Right lobe of liver (tissue), 4 donors: ENCODE measurements around the gene UFM1.

Experiments
- POLR2A ChIP-seq: fragments of 450-650 bp; IDR thresholded peaks from one replicate; pipeline ENCODE4 v1.6.1; 2017; ENCODE audit warnings: antibody characterized with exemption, mild to moderate bottlenecking
- TF ChIP-seq, protein P1 (sequence below), 4 donors: fragments of 200-600 bp in 3 of 4; fragments of 450-650 bp in 1 of 4; IDR thresholded peaks; one replicate each; pipeline versions ENCODE4 v1.5.1 to v1.8.0; 2016 to 2022; ENCODE audit warnings: antibody characterized with exemption in 4 of 4, mild to moderate bottlenecking in 2 of 4
- donor health status: DM: no; HTN: no; CAD: no.
- donor health status: DM: no; HTN: no; CAD: no.
- donor health status: DM: no; HTN: yes; CAD: no.

DNA sequence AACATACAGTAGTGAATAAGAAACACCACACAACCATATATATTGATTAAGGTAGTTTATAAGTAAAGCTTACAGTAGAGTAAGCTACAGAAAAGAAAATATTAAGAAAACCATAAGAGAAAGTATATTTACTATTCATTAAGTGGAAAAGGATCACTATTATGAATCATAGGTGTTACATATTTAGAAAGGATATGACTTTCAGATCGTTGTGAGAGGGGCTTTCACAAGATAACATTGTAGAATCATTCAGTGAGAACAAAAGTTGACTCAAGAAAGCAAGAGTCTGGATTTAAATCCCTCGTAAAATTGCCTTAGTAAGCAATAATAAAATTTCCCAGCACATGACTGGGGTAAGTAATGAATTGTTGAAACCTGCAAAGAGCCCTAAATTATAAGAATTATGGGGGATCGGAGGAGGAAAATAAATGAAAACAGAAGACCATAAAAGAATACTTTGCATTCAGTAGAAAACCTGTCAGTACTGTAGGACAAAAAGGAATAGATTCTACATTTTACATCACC lies 6.0 kb downstream of the UFM1 start:
- TF ChIP-seq, protein P1, sequence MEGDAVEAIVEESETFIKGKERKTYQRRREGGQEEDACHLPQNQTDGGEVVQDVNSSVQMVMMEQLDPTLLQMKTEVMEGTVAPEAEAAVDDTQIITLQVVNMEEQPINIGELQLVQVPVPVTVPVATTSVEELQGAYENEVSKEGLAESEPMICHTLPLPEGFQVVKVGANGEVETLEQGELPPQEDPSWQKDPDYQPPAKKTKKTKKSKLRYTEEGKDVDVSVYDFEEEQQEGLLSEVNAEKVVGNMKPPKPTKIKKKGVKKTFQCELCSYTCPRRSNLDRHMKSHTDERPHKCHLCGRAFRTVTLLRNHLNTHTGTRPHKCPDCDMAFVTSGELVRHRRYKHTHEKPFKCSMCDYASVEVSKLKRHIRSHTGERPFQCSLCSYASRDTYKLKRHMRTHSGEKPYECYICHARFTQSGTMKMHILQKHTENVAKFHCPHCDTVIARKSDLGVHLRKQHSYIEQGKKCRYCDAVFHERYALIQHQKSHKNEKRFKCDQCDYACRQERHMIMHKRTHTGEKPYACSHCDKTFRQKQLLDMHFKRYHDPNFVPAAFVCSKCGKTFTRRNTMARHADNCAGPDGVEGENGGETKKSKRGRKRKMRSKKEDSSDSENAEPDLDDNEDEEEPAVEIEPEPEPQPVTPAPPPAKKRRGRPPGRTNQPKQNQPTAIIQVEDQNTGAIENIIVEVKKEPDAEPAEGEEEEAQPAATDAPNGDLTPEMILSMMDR (IDR thresholded peaks at IDR 0.05) = no peak
- TF ChIP-seq POLR2A = no peak
